ENCODE results near the gene PARS2. TPM values are rescaled to one million over a fixed set of nuclear protein-coding genes. Genes with fewer than 3 reads are reported as not detected.

Gene PARS2
- total and polyA plus RNA-seq, 2 experiments from 2014 or later, result 4.8 to 9.3 TPM

DNA sequence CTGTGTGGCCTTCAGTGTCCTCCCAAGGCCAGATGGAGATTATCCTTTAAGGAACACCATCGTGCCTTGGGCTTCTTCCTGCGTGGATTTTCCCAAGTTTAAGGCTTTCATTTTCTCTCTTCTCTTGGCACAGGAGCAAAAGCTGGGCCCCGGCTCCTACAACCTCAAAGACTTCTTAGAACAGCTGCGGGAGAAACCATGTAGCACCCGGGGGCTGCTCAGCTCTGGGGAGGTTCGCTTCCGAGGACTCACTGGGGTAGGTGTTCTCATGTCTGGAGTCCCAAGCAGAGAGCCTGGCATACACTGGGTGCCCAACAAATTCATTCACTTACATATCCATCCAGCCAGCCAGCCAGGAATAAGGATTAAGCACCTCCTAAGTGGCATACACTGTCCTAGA is 43.4 kb upstream of the PARS2 start:
- no peaks in the 10 kb centered on the region for H3K36me3 ChIP-seq (replicated peaks; ENCODE audit: insufficient read depth, low read depth)
- no peak overlapping the region for H2AFZ ChIP-seq
- 97% methylated on average over 7 of the region's 7 CpGs for WGBS (ENCODE audit: low lambda C conversion rate, missing lambda C conversion rate)
- no peak for DNase-seq (ENCODE audit: low spot score)
- no peaks in the 10 kb centered on the region for H4K20me1 ChIP-seq (ENCODE audit: insufficient read depth, poor library complexity, severe bottlenecking)
- H3K9me3 ChIP-seq (ENCODE audit: low read depth), result no peaks in the 10 kb centered on the region
- H3K4me1 ChIP-seq (ENCODE audit: insufficient read depth), result no peaks in the 10 kb centered on the region
- no peaks in the 10 kb centered on the region for H3K9me2 ChIP-seq (replicated peaks; ENCODE audit: insufficient read depth)
- H3K4me3 ChIP-seq, result no peak overlapping the region
- H3K79me2 ChIP-seq, result no peaks in the 10 kb centered on the region
- H3K27ac ChIP-seq, result no peak overlapping the region
- no peaks in the 10 kb centered on the region for H3K27me3 ChIP-seq
- H3K4me2 ChIP-seq, result no peak overlapping the region
- TF ChIP-seq EZH2 (IDR thresholded peaks at IDR 0.05; ENCODE audit: borderline replicate concordance) (no peak), EZH2phosphoT487 (IDR thresholded peaks at IDR 0.05; ENCODE audit: low read depth, severe bottlenecking, unreplicated experiment) (no peak)
- TF ChIP-seq, protein P1, sequence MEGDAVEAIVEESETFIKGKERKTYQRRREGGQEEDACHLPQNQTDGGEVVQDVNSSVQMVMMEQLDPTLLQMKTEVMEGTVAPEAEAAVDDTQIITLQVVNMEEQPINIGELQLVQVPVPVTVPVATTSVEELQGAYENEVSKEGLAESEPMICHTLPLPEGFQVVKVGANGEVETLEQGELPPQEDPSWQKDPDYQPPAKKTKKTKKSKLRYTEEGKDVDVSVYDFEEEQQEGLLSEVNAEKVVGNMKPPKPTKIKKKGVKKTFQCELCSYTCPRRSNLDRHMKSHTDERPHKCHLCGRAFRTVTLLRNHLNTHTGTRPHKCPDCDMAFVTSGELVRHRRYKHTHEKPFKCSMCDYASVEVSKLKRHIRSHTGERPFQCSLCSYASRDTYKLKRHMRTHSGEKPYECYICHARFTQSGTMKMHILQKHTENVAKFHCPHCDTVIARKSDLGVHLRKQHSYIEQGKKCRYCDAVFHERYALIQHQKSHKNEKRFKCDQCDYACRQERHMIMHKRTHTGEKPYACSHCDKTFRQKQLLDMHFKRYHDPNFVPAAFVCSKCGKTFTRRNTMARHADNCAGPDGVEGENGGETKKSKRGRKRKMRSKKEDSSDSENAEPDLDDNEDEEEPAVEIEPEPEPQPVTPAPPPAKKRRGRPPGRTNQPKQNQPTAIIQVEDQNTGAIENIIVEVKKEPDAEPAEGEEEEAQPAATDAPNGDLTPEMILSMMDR (IDR thresholded peaks at IDR 0.05; ENCODE audit: poor library complexity), result no peak

DNA sequence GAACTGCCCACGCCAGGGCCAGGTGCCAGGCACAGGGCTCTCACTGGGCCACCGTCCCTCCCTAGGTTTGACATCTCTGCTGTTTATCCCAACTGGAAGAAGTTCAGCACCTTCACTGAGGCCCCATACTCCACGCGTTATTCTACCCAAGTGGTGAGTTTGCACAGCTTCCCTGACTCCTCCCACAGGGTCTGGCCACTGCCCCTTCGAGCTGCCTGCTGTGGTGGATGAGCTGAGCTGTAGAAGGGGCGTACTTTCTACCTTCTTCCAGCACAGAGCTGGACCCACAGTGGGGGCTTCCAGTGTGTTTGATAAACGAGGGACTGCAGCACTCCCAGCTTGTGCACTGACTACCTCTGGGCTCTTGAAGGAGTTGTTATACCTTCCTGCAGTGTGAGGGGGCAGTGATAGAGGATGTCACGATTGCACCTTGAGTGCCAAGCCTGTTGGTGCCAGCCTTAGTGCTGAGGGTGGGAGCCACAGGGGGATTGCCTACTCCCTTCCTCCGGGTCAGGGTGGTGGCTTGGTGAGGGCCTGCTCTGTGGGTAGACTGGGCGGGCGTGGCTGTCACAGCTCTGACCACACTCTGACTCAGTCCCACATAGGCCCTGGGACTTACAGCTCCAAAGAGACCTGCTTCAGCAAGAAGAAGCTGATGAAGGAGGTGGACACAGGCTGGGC is 42.7 kb upstream of the PARS2 start:
- H3K79me2 ChIP-seq, result no peaks in the 10 kb centered on the region
- H3K9me3 ChIP-seq (ENCODE audit: low read depth), result no peaks in the 10 kb centered on the region
- no peaks in the 10 kb centered on the region for H4K20me1 ChIP-seq (ENCODE audit: insufficient read depth, poor library complexity, severe bottlenecking)
- TF ChIP-seq, protein P1 (IDR thresholded peaks at IDR 0.05; ENCODE audit: poor library complexity), result no peak
- TF ChIP-seq EZH2 (IDR thresholded peaks at IDR 0.05; ENCODE audit: borderline replicate concordance), result no peak
- no peak for TF ChIP-seq EZH2phosphoT487 (IDR thresholded peaks at IDR 0.05; ENCODE audit: low read depth, severe bottlenecking, unreplicated experiment)
- H3K4me1 ChIP-seq (ENCODE audit: insufficient read depth), result no peaks in the 10 kb centered on the region
- H3K36me3 ChIP-seq (replicated peaks; ENCODE audit: insufficient read depth, low read depth), result no peaks in the 10 kb centered on the region
- H3K27ac ChIP-seq, result no peak overlapping the region
- no peak overlapping the region for H3K4me3 ChIP-seq
- no peak overlapping the region for H3K4me2 ChIP-seq
- no peaks in the 10 kb centered on the region for H3K9me2 ChIP-seq (replicated peaks; ENCODE audit: insufficient read depth)
- no peak for DNase-seq (ENCODE audit: low spot score)
- 82% methylated on average over 11 of the region's 11 CpGs for WGBS (ENCODE audit: low lambda C conversion rate, missing lambda C conversion rate)
- no peaks in the 10 kb centered on the region for H3K27me3 ChIP-seq
- no peak overlapping the region for H2AFZ ChIP-seq

DNA sequence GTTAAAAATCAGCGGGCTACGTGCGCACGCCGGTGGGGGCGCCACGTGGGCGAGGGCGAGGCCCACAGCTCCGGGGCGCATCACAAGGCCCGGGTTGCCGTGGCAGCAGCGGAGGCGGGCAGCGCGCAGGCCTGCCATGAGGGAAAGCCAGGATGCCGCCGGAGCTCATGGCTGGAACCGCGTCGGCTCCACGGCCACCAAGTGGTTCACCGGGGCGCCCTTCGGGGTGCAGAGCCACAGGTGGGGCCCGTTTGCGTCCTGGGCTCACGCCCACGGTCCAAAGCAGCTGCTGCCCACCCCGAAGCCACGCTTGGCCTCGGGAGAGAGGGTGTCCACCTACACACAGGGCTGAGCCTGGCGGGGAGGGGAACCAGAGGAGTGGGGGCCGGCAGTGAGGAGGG is 41.7 kb upstream of the PARS2 start:
- TF ChIP-seq, protein P1 (IDR thresholded peaks at IDR 0.05; ENCODE audit: poor library complexity), result no peak
- TF ChIP-seq EZH2 (IDR thresholded peaks at IDR 0.05; ENCODE audit: borderline replicate concordance) (no peak), EZH2phosphoT487 (IDR thresholded peaks at IDR 0.05; ENCODE audit: low read depth, severe bottlenecking, unreplicated experiment) (no peak)
- Histone ChIP-seq H3K36me3 (replicated peaks; ENCODE audit: insufficient read depth, low read depth) (no peaks in the 10 kb centered on the region), H2AFZ (no peak overlapping the region), H4K20me1 (ENCODE audit: insufficient read depth, poor library complexity, severe bottlenecking) (no peaks in the 10 kb centered on the region), H3K4me2 (no peak overlapping the region), H3K4me1 (ENCODE audit: insufficient read depth) (no peaks in the 10 kb centered on the region), H3K27ac (no peak overlapping the region), H3K27me3 (no peaks in the 10 kb centered on the region), H3K9me2 (replicated peaks; ENCODE audit: insufficient read depth) (no peaks in the 10 kb centered on the region), H3K79me2 (no peaks in the 10 kb centered on the region), H3K9me3 (ENCODE audit: low read depth) (no peaks in the 10 kb centered on the region), H3K4me3 (no peak overlapping the region)
- 94% methylated on average over 23 of the region's 35 CpGs for WGBS (ENCODE audit: low lambda C conversion rate, missing lambda C conversion rate)
- DNase-seq (ENCODE audit: low spot score), result no peak
